GM19455 (cell line): ENCODE data around the gene CENPM.

ENCODE experiments used
- ATAC-seq: cut with Tn5 transposase; IDR thresholded peaks from one replicate; pipeline ENCODE4 v1.9.1; 2021; ENCODE audit not compliant: unreplicated experiment

CENPM gene

GRCh38 chr22:41933411-41934177 is 13.4 kb downstream of the CENPM start:
- no peak for ATAC-seq

GRCh38 chr22:41932353-41932752 is 14.6 kb downstream of the CENPM start:
- no peak for ATAC-seq

- no peak for ATAC-seq
Observed at GRCh38 chr22:41931701-41932269, 15.2 kb downstream of the CENPM start.

GRCh38 chr22:41929418-41929810 is 17.5 kb downstream of the CENPM start:
- no peak for ATAC-seq

- ATAC-seq = no peak
Observed at GRCh38 chr22:41928593-41929417, 18.1 kb downstream of the CENPM start.

- no peak for ATAC-seq
Observed at GRCh38 chr22:41927813-41928212, 19.1 kb downstream of the CENPM start.

- peak; percentile 47 for ATAC-seq
Observed at GRCh38 chr22:41925783-41926460, 21.0 kb downstream of the CENPM start.

GRCh38 chr22:41923595-41924276 is 23.2 kb downstream of the CENPM start:
- ATAC-seq = no peak

- no peak for ATAC-seq
Observed at GRCh38 chr22:41922940-41923594, 23.9 kb downstream of the CENPM start.

GRCh38 chr22:41922328-41922727 is 24.6 kb downstream of the CENPM start:
- no peak for ATAC-seq

GRCh38 chr22:41920271-41920976 is 26.5 kb downstream of the CENPM start:
- peak; percentile 25 for ATAC-seq

- peak; percentile 35 for ATAC-seq
Observed at GRCh38 chr22:41919357-41920224, 27.4 kb downstream of the CENPM start.

- ATAC-seq = no peak
Observed at GRCh38 chr22:41917903-41918791, 28.8 kb downstream of the CENPM start.

- ATAC-seq = no peak
Observed at GRCh38 chr22:41917375-41917902, 29.5 kb downstream of the CENPM start.

- ATAC-seq = no peak
Observed at GRCh38 chr22:41916745-41917358, 30.1 kb downstream of the CENPM start.

GRCh38 chr22:41915786-41916493 is 31.0 kb downstream of the CENPM start:
- ATAC-seq = no peak
